Subcutaneous adipose tissue (tissue), 4 donors: ENCODE results near the gene AZGP1. TPM values are rescaled to one million over a fixed set of nuclear protein-coding genes. Genes with fewer than 3 reads are reported as not detected.

Experiments used
- CTCF ChIP-seq: fragments of 450-650 bp; IDR thresholded peaks from one replicate; pipeline ENCODE4 v1.5.1; 2016; ENCODE audit warnings: low read depth, mild to moderate bottlenecking, control low read depth, antibody characterized with exemption, moderate library complexity
- total RNA-seq, 4 donors: library from RNA; depleted of rRNA; stranded (reverse); fragments of >200 nt; gene quantifications; one replicate each; pipeline ENCODE4 v1.1.0, GENCODE V29; 2016

AZGP1 gene
- total RNA-seq, 4 donors from 2014 or later, result 31.5 to 411 (median 51.0) TPM

GRCh38 chr7:99969298-99969697 is 6.5 kb downstream of the AZGP1 start:
- TF ChIP-seq CTCF, result no peak

DNA sequence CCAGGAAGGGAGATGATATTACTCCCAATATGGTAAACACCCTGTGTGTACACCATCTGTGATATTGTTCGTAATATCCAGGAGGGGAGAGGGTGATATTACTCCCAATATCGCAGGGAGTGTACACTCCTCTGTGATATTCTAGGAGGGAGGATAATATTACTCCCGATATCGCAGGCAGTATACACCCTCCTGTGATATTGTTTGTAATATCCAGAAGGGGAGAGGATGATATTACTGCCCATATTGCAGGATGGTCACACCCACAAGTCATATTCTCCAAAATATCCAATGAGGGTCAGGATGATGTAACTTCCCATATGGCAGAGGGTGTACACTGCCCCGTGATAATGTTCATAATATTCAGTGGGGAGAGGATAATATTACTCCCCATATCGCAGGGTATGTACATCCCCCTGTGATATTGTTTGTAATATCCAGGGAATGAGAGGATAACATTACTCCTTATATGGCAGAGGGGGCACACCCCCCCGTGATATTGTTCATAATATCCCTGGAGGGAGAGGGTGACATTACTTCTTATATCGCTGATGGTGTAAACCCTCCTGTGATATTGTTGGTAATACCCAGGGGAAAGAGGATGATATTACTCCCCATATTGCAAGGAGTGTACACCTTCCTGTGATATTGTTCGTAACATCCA is 17.1 kb downstream of the AZGP1 start:
- no peak for TF ChIP-seq CTCF

DNA sequence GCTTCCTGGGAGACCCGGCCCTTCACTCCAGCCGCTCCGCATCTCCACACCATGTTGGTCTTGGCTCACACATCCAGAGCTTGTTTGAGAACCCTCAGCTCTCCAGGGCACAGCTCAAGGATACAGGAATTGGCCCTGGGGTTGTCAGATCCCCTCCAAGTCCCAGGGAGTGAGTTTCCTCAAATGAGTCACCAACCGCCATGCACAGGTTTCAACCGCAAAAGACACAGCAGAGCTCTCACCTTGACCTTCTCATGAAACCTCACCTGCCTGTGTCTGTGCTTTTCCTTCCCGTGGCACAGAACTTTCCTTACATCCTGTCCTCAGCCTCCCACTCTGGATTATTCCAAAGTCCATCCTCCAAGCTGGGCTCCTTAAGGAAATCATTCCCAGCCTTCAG is 20.6 kb downstream of the AZGP1 start:
- TF ChIP-seq CTCF, result no peak

GRCh38 chr7:99953649-99954048 is 22.2 kb downstream of the AZGP1 start:
- TF ChIP-seq CTCF, result no peak

- TF ChIP-seq CTCF, result no peak
These were observed 26.1 kb downstream of the AZGP1 start for GRCh38 chr7:99949645-99950228.

- TF ChIP-seq CTCF, result no peak
These were observed 28.2 kb downstream of the AZGP1 start for GRCh38 chr7:99947608-99948007.

DNA sequence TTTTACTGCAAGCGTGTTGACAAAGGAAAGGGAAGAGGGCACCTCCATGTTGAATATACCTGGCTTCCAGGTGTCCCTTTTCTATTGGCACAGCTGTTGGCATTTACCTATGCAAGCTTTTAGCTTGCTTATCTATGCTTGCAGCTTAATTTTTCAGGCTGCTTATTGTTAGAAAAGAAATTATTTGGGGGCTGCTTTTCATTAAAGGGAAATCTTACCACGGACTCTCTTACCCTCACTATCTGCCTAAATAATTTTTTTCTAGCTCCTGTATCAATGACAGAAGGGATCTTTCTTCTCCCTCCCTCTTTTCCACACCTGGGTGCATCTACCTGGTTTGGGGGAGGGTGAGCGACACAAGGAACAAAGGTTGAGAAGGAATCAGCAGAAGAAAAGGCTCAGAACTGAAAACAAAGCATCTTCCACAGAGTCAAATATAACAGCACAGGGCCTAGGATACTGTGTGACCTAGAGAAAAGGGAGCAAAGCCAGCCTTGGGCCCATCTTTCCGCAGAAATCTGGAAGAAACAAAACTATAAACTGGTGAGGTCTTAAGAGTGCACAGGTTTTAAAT is 31.2 kb downstream of the AZGP1 start:
- no peak for TF ChIP-seq CTCF
